ENCODE data around the gene AK5. TPM values are rescaled to one million over a fixed set of nuclear protein-coding genes. Genes with fewer than 3 reads are reported as not detected.

Gene AK5
- total RNA-seq, 2 donors from 2014 or later: 0.46 to 2.8 TPM

- no peaks in the 10 kb centered on the region for H3K4me1 ChIP-seq (ENCODE audit: control insufficient read depth, insufficient read depth, low read length)
- no peak for TF ChIP-seq CTCF (conservative IDR thresholded peaks at IDR 0.05)
- DNase-seq: no peak
- Mint-ChIP-seq H3K4me3 (no peak overlapping the region), H3K4me1 (no peaks in the 10 kb centered on the region), H3K9me3 (no peaks in the 10 kb centered on the region), H3K36me3 (ENCODE audit: low read depth) (no peaks in the 10 kb centered on the region), H3K27me3 (ENCODE audit: insufficient read depth) (peaks cover 36% of the 10 kb centered on the region), H3K27ac (no peak overlapping the region)
- H3K36me3 ChIP-seq (ENCODE audit: control insufficient read depth, insufficient read depth, low read length): no peaks in the 10 kb centered on the region
- H3K9me3 ChIP-seq (ENCODE audit: control insufficient read depth, low read length): no peaks in the 10 kb centered on the region
- H3K9ac ChIP-seq (ENCODE audit: extremely low read depth, low read length, poor library complexity, severe bottlenecking): no peak overlapping the region
- peaks cover 30% of the 10 kb centered on the region for H3K27me3 ChIP-seq (ENCODE audit: control insufficient read depth, insufficient read depth, low read length, poor library complexity, severe bottlenecking)
- no peak overlapping the region for H3K27ac ChIP-seq (ENCODE audit: low read depth, low read length)
- no peak overlapping the region for H3K4me3 ChIP-seq (ENCODE audit: low read length)
- 93 to 94% methylated on average over 4 to 5 of the region's 5 CpGs for WGBS, 2 experiments (ENCODE audit: insufficient coverage in 1 of 2, insufficient read length in 1 of 2)
Measured at GRCh38 chr1:77287535-77287934, 5.7 kb downstream of the AK5 start.

- H3K4me3 Mint-ChIP-seq: no peak overlapping the region
- Histone ChIP-seq H3K27ac (ENCODE audit: low read depth, low read length) (no peak overlapping the region), H3K36me3 (ENCODE audit: control insufficient read depth, insufficient read depth, low read length) (no peaks in the 10 kb centered on the region), H3K9ac (ENCODE audit: extremely low read depth, low read length, poor library complexity, severe bottlenecking) (no peak overlapping the region), H3K9me3 (ENCODE audit: control insufficient read depth, low read length) (no peaks in the 10 kb centered on the region), H3K4me1 (ENCODE audit: control insufficient read depth, insufficient read depth, low read length) (no peaks in the 10 kb centered on the region), H3K27me3 (ENCODE audit: control insufficient read depth, insufficient read depth, low read length, poor library complexity, severe bottlenecking) (peaks cover 24% of the 10 kb centered on the region), H3K4me3 (ENCODE audit: low read length) (no peak overlapping the region)
- H3K36me3 Mint-ChIP-seq (ENCODE audit: low read depth): no peaks in the 10 kb centered on the region
- 100% methylated on average over 1 of the region's 1 CpG for WGBS, 2 experiments (ENCODE audit: insufficient coverage in 1 of 2, insufficient read length in 1 of 2)
- H3K4me1 Mint-ChIP-seq: no peaks in the 10 kb centered on the region
- no peak for DNase-seq
- TF ChIP-seq CTCF (conservative IDR thresholded peaks at IDR 0.05): no peak
- peaks cover 28% of the 10 kb centered on the region for H3K27me3 Mint-ChIP-seq (ENCODE audit: insufficient read depth)
- H3K27ac Mint-ChIP-seq: no peak overlapping the region
- no peaks in the 10 kb centered on the region for H3K9me3 Mint-ChIP-seq
Measured at GRCh38 chr1:77288275-77288674, 6.5 kb downstream of the AK5 start.

GRCh38 chr1:77290576-77290975, 8.8 kb downstream of the AK5 start:
- no peak for DNase-seq
- Mint-ChIP-seq H3K36me3 (ENCODE audit: low read depth) (no peaks in the 10 kb centered on the region), H3K27me3 (ENCODE audit: insufficient read depth) (peaks cover 7% of the 10 kb centered on the region), H3K4me1 (no peaks in the 10 kb centered on the region), H3K9me3 (no peaks in the 10 kb centered on the region), H3K4me3 (no peak overlapping the region), H3K27ac (no peak overlapping the region)
- Histone ChIP-seq H3K36me3 (ENCODE audit: control insufficient read depth, insufficient read depth, low read length) (no peaks in the 10 kb centered on the region), H3K27ac (ENCODE audit: low read depth, low read length) (no peak overlapping the region), H3K4me1 (ENCODE audit: control insufficient read depth, insufficient read depth, low read length) (no peaks in the 10 kb centered on the region), H3K27me3 (ENCODE audit: control insufficient read depth, insufficient read depth, low read length, poor library complexity, severe bottlenecking) (peaks cover 5% of the 10 kb centered on the region), H3K9ac (ENCODE audit: extremely low read depth, low read length, poor library complexity, severe bottlenecking) (no peak overlapping the region), H3K4me3 (ENCODE audit: low read length) (no peak overlapping the region), H3K9me3 (ENCODE audit: control insufficient read depth, low read length) (no peaks in the 10 kb centered on the region)
- no peak for TF ChIP-seq CTCF (conservative IDR thresholded peaks at IDR 0.05)

Measured in endodermal cell (in vitro differentiated cells).